HepG2 (cell line): ENCODE data around the gene COPS3. TPM values are rescaled to one million over a fixed set of nuclear protein-coding genes. Genes with fewer than 3 reads are reported as not detected.

Experiments
- ATF7 ChIP-seq, 2 experiments: fragments of 450-650 bp in 1 of 2; sonication (generic) in 1 of 2; formaldehyde crosslinking in 1 of 2; IDR thresholded peaks; 2 replicates each; pipeline versions ENCODE4 v1.4.0 to v1.6.1; 2016 to 2020; ENCODE audit warnings: antibody characterized with exemption in 1 of 2, mild to moderate bottlenecking in 1 of 2, missing genetic modification reagents in 1 of 2
- CCDC6 ChIP-seq: sonication (generic); formaldehyde crosslinking; IDR thresholded peaks from 2 replicates; pipeline ENCODE4 v1.8.1; 2022; ENCODE audit warnings: mild to moderate bottlenecking, missing genetic modification reagents, moderate library complexity
- ESRRA ChIP-seq: sonication (generic); formaldehyde crosslinking; IDR thresholded peaks from 2 replicates; pipeline ENCODE4 v1.5.1; 2020; ENCODE audit warnings: mild to moderate bottlenecking, low read depth, missing genetic modification reagents
- GPN1 ChIP-seq: sonication (generic); formaldehyde crosslinking; IDR thresholded peaks from 2 replicates; pipeline ENCODE4 v1.5.1; 2020; ENCODE audit warnings: missing genetic modification reagents, borderline replicate concordance
- HIVEP1 ChIP-seq: sonication (generic); formaldehyde crosslinking; IDR thresholded peaks from 2 replicates; pipeline ENCODE4 v1.4.0; 2020; ENCODE audit warnings: mild to moderate bottlenecking, missing genetic modification reagents
- KLF13 ChIP-seq: sonication (generic); formaldehyde crosslinking; IDR thresholded peaks from 2 replicates; pipeline ENCODE4 v1.4.0; 2020; ENCODE audit warnings: mild to moderate bottlenecking, missing genetic modification reagents
- ONECUT2 ChIP-seq: sonication (generic); formaldehyde crosslinking; IDR thresholded peaks from 2 replicates; pipeline ENCODE4 v1.4.0; 2020; ENCODE audit warnings: missing genetic modification reagents
- SETDB1 ChIP-seq: sonication (generic); formaldehyde crosslinking; IDR thresholded peaks from 2 replicates; pipeline ENCODE4 v1.5.1; 2020; ENCODE audit warnings: missing genetic modification reagents, mild to moderate bottlenecking, borderline replicate concordance
- SMAD9 ChIP-seq: sonication (generic); formaldehyde crosslinking; IDR thresholded peaks from 2 replicates; pipeline ENCODE4 v1.5.1; 2020; ENCODE audit warnings: mild to moderate bottlenecking, missing genetic modification reagents
- SP1 ChIP-seq, 2 experiments: fragments of 450-650 bp in 1 of 2; sonication (generic) in 1 of 2; formaldehyde crosslinking in 1 of 2; IDR thresholded peaks; 2 replicates each; pipeline versions ENCODE4 v1.4.0 to v1.6.1; 2016 to 2020; ENCODE audit warnings: missing genetic modification reagents in 1 of 2
- TARDBP ChIP-seq: sonication (generic); formaldehyde crosslinking; IDR thresholded peaks from 2 replicates; pipeline ENCODE4 v1.8.0; 2022; ENCODE audit warnings: mild to moderate bottlenecking, missing genetic modification reagents
- YEATS2 ChIP-seq: sonication (generic); formaldehyde crosslinking; IDR thresholded peaks from 2 replicates; pipeline ENCODE4 v1.4.0; 2020; ENCODE audit warnings: missing genetic modification reagents, borderline replicate concordance
- ZBTB42 ChIP-seq: sonication (generic); formaldehyde crosslinking; IDR thresholded peaks from 2 replicates; pipeline ENCODE4 v1.5.0; 2020; ENCODE audit warnings: mild to moderate bottlenecking, missing genetic modification reagents
- ZNF180 ChIP-seq: sonication (generic); formaldehyde crosslinking; IDR thresholded peaks from 2 replicates; pipeline ENCODE4 v1.4.0; 2020; ENCODE audit warnings: low read depth, missing genetic modification reagents, borderline replicate concordance
- ZNF274 ChIP-seq: sonication (generic); formaldehyde crosslinking; IDR thresholded peaks from 2 replicates; pipeline ENCODE4 v1.5.1; 2020; ENCODE audit warnings: mild to moderate bottlenecking, missing genetic modification reagents
- ZNF30 ChIP-seq: sonication (generic); formaldehyde crosslinking; IDR thresholded peaks from 2 replicates; pipeline ENCODE4 v1.5.0; 2020; ENCODE audit warnings: mild to moderate bottlenecking, missing genetic modification reagents
- ZNF557 ChIP-seq: sonication (generic); formaldehyde crosslinking; IDR thresholded peaks from 2 replicates; pipeline ENCODE4 v1.4.0; 2020; ENCODE audit warnings: missing genetic modification reagents
- ZNF598 ChIP-seq: sonication (generic); formaldehyde crosslinking; IDR thresholded peaks from 2 replicates; pipeline ENCODE4 v1.5.1; 2020; ENCODE audit warnings: mild to moderate bottlenecking, missing genetic modification reagents, borderline replicate concordance
- ZNF615 ChIP-seq: sonication (generic); formaldehyde crosslinking; IDR thresholded peaks from 2 replicates; pipeline ENCODE4 v1.5.0; 2020; ENCODE audit warnings: mild to moderate bottlenecking, missing genetic modification reagents, borderline replicate concordance
- ZNF747 ChIP-seq: sonication (generic); formaldehyde crosslinking; IDR thresholded peaks from 2 replicates; pipeline ENCODE4 v1.8.1; 2023; ENCODE audit warnings: missing genetic modification reagents, mild to moderate bottlenecking, borderline replicate concordance
- ZNF792 ChIP-seq: IDR thresholded peaks from 2 replicates; pipeline ENCODE4 v1.6.1; 2016
- polyA plus RNA-seq, 8 experiments: library from polyadenylated mRNA; depleted of rRNA in 3 of 8; stranded (reverse) in 7 of 8; unstranded in 1 of 8; fragments of >200 nt; fragmentation: Illumina TruSeq in 4 of 8; extraction: Trizol in 4 of 8; gene quantifications; 2 replicates each; pipeline versions ENCODE4 v1.2.1 to v1.2.3, GENCODE V29; 2011 to 2016; ENCODE audit warnings: low read depth in 4 of 8, missing spikeins in 1 of 8, mixed read lengths in 1 of 8; ENCODE audit not compliant: insufficient read depth in 1 of 8
- total RNA-seq, 5 experiments: library from RNA; depleted of rRNA; stranded (reverse); fragments of >200 nt; fragmentation: Illumina TruSeq; extraction: Trizol; gene quantifications; 2 replicates each; pipeline ENCODE4 v1.2.3, GENCODE V29; 2016; ENCODE audit warnings: low read depth in 1 of 5
- TF ChIP-seq, protein P1 (sequence below): IDR thresholded peaks from 2 replicates; pipeline ENCODE4 v1.6.1; 2016; ENCODE audit warnings: missing genetic modification reagents, missing compliant biosample characterization
- TF ChIP-seq, protein P2 (sequence below): sonication (generic); IDR thresholded peaks from 2 replicates; pipeline ENCODE4 v1.6.1; 2016; ENCODE audit warnings: low read depth, borderline replicate concordance
- TF ChIP-seq, protein P3 (sequence below): sonication (generic); formaldehyde crosslinking; IDR thresholded peaks from 2 replicates; pipeline ENCODE4 v1.9.0; 2021; ENCODE audit warnings: missing genetic modification reagents, mild to moderate bottlenecking, borderline replicate concordance
- TF ChIP-seq, protein P4 (sequence below): sonication (generic); formaldehyde crosslinking; IDR thresholded peaks from 2 replicates; pipeline ENCODE4 v1.4.0; 2020; ENCODE audit warnings: mild to moderate bottlenecking, missing genetic modification reagents

COPS3 gene
- total and polyA plus RNA-seq, 2 of the 13 experiments (the other 11 are each of a cell fraction or from before 2014, with no cell fraction given), result 46.3 to 103 TPM

DNA sequence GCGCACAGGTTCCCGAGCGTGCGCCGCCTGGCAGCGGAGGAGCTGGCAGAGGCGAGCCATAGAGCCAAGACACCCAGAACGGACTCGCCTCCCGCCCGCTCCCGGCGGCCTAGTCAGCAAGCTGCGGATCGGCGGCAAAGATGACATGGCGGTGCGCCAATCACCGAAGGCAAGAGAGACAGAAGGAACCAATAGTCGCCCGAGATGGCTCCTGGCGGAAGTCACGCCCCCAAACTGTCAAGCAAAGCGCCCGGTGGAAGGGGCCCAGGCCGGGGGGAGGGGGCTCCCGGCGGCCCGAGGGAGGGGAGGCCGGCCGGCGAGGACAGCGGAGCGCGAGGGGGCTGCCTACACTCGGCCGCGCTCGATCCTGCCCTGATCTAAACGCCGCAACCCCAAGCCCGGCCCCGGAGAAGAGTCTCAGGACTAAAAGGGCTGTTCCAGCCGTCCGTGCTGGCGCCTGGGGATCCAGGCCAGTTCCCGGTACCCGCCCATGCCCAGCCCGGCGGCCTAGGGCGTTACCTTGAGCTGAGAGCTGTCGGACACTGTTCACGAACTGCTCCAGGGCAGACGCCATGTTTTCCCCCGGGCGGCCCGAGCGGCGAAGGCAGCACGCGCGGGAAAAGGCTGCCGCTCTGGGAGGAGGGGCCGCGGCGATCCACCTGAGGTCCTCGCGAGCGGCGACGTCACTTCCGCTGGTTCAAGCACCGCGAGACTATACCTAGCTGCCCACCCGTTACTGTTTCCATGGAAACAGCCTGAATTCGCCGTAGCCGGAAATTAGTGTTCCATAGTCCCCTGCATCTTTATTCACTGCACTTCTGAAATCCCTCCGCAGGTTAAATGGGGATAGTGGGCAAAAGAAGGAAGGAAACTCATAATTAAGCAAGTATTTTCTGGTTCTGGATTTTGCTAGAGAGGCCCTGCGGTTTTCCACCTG, at the start of gene COPS3 (continued):
- TF ChIP-seq ZNF557 (no peak), ESRRA (CRISPR knock-in tag) (no peak), ZNF598 (CRISPR knock-in tag) (peak; percentile 33; the same call in 1 of the 2 replicates), SP1 (IDR thresholded peaks at IDR 0.05) (no peak), SP1 (CRISPR knock-in tag; IDR thresholded peaks at IDR 0.05) (peak; percentile 45), SMAD9 (CRISPR knock-in tag) (0 out of 2 replicates have a peak, but pooled peaks have one; percentile 54), ATF7 (IDR thresholded peaks at IDR 0.05) (no peak), ATF7 (CRISPR knock-in tag; IDR thresholded peaks at IDR 0.05) (no peak), YEATS2 (CRISPR knock-in tag) (peak; percentile 86), ZBTB42 (CRISPR knock-in tag) (no peak), HIVEP1 (CRISPR knock-in tag) (peak; percentile 75), GPN1 (peak; percentile 67; the same call in 1 of the 2 replicates), ZNF747 (CRISPR knock-in tag) (0 out of 2 replicates have a peak, but pooled peaks have one; percentile 57), ZNF274 (CRISPR knock-in tag) (peak; percentile 38; the same call in 1 of the 2 replicates), ZNF792 (CRISPR knock-in tag) (no peak), SETDB1 (CRISPR knock-in tag) (no peak), ZNF30 (CRISPR knock-in tag) (no peak), ZNF180 (0 out of 2 replicates have a peak, but pooled peaks have one; percentile 32), ZNF615 (CRISPR knock-in tag) (no peak), CCDC6 (CRISPR knock-in tag) (no peak; the same call in 1 of the 2 replicates), ONECUT2 (CRISPR knock-in tag) (no peak), KLF13 (CRISPR knock-in tag) (no peak), TARDBP (0 out of 2 replicates have a peak, but pooled peaks have one; percentile 15)
- TF ChIP-seq, protein P1, sequence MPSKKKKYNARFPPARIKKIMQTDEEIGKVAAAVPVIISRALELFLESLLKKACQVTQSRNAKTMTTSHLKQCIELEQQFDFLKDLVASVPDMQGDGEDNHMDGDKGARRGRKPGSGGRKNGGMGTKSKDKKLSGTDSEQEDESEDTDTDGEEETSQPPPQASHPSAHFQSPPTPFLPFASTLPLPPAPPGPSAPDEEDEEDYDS, result peak; percentile 65; the same call in 1 of the 2 replicates
- TF ChIP-seq, protein P2, sequence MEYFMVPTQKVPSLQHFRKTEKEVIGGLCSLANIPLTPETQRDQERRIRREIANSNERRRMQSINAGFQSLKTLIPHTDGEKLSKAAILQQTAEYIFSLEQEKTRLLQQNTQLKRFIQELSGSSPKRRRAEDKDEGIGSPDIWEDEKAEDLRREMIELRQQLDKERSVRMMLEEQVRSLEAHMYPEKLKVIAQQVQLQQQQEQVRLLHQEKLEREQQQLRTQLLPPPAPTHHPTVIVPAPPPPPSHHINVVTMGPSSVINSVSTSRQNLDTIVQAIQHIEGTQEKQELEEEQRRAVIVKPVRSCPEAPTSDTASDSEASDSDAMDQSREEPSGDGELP, result peak; percentile 49; the same call in 1 of the 2 replicates
- TF ChIP-seq, protein P3, sequence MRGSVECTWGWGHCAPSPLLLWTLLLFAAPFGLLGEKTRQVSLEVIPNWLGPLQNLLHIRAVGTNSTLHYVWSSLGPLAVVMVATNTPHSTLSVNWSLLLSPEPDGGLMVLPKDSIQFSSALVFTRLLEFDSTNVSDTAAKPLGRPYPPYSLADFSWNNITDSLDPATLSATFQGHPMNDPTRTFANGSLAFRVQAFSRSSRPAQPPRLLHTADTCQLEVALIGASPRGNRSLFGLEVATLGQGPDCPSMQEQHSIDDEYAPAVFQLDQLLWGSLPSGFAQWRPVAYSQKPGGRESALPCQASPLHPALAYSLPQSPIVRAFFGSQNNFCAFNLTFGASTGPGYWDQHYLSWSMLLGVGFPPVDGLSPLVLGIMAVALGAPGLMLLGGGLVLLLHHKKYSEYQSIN (CRISPR knock-in tag), result no peak
- TF ChIP-seq, protein P4, sequence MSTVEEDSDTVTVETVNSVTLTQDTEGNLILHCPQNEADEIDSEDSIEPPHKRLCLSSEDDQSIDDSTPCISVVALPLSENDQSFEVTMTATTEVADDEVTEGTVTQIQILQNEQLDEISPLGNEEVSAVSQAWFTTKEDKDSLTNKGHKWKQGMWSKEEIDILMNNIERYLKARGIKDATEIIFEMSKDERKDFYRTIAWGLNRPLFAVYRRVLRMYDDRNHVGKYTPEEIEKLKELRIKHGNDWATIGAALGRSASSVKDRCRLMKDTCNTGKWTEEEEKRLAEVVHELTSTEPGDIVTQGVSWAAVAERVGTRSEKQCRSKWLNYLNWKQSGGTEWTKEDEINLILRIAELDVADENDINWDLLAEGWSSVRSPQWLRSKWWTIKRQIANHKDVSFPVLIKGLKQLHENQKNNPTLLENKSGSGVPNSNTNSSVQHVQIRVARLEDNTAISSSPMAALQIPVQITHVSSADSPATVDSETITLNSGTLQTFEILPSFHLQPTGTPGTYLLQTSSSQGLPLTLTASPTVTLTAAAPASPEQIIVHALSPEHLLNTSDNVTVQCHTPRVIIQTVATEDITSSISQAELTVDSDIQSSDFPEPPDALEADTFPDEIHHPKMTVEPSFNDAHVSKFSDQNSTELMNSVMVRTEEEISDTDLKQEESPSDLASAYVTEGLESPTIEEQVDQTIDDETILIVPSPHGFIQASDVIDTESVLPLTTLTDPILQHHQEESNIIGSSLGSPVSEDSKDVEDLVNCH (CRISPR knock-in tag), result no peak
